HEK293T (cell line): Measurements from ENCODE around the gene CD79A.

Experiments
- BHLHE40 ChIP-seq: fragments of 450-650 bp; IDR thresholded peaks from 2 replicates; pipeline ENCODE4 v1.6.1; 2016; ENCODE audit warnings: mild to moderate bottlenecking, moderate library complexity, borderline replicate concordance
- L3MBTL2 ChIP-seq: fragments of 450-650 bp; conservative IDR thresholded peaks from 2 replicates; pipeline ENCODE4 v1.6.1; 2016; ENCODE audit warnings: mild to moderate bottlenecking
- NFRKB ChIP-seq: fragments of 450-650 bp; IDR thresholded peaks from 2 replicates; pipeline ENCODE4 v1.6.1; 2016; ENCODE audit warnings: mild to moderate bottlenecking, moderate library complexity
- SP1 ChIP-seq: fragments of 450-650 bp; IDR thresholded peaks from 2 replicates; pipeline ENCODE4 v1.6.1; 2017
- SUZ12 ChIP-seq: fragments of 450-650 bp; IDR thresholded peaks from 2 replicates; pipeline ENCODE4 v1.6.1; 2016; ENCODE audit warnings: mild to moderate bottlenecking
- TARDBP ChIP-seq: fragments of 450-650 bp; IDR thresholded peaks from 2 replicates; pipeline ENCODE4 v1.6.1; 2016

DNA sequence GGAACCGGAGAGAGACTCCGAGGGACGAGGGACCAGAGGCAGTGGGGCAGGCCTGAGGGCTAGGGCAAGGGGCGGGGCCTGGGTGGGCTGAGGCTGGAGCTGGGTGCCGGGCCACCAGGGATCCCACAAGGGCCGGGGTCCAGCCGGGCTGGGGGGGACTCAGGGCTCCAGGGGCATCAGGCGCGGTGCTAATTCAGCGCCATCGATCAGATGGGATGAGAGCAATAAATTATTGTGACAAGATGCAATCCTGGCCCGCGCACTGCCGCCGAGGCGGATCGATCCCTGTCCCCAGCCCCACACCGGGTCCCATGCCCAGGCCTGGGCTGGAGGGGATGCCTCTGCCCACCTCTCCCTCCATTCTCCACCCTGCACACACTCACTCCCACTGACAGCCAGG is 45.5 kb downstream of the CD79A start:
- TF ChIP-seq NFRKB, result no peak
- TF ChIP-seq SP1, result no peak
- TF ChIP-seq SUZ12, result no peak
- TF ChIP-seq TARDBP, result no peak
- no peak for TF ChIP-seq BHLHE40
- no peak for TF ChIP-seq L3MBTL2
